HG03196 (cell line): ENCODE data around the gene SH3GL1.

Experiments used
- ATAC-seq: cut with Tn5 transposase; IDR thresholded peaks from one replicate; pipeline ENCODE4 v1.9.1; 2021; ENCODE audit not compliant: unreplicated experiment

SH3GL1 gene

GRCh38 chr19:4376991-4377781 is 23.2 kb downstream of the SH3GL1 start:
- ATAC-seq: no peak

- no peak for ATAC-seq
These were observed 23.7 kb downstream of the SH3GL1 start for GRCh38 chr19:4376671-4376990.

- ATAC-seq: no peak
These were observed 24.2 kb downstream of the SH3GL1 start for GRCh38 chr19:4376028-4376670.

GRCh38 chr19:4375164-4376027 is 25.0 kb downstream of the SH3GL1 start:
- ATAC-seq: peak; percentile 39

- ATAC-seq: no peak
These were observed 25.7 kb downstream of the SH3GL1 start for GRCh38 chr19:4374498-4375163.

- ATAC-seq: no peak
These were observed 26.5 kb downstream of the SH3GL1 start for GRCh38 chr19:4373601-4374497.

GRCh38 chr19:4373013-4373367 is 27.4 kb downstream of the SH3GL1 start:
- no peak for ATAC-seq

- no peak for ATAC-seq
These were observed 28.0 kb downstream of the SH3GL1 start for GRCh38 chr19:4372165-4373012.

- ATAC-seq: no peak
These were observed 28.8 kb downstream of the SH3GL1 start for GRCh38 chr19:4371247-4372164.

GRCh38 chr19:4370418-4371041 is 29.8 kb downstream of the SH3GL1 start:
- no peak for ATAC-seq

- peak; percentile 35 for ATAC-seq
These were observed 30.5 kb downstream of the SH3GL1 start for GRCh38 chr19:4369888-4370260.

GRCh38 chr19:4369109-4369887 is 31.0 kb downstream of the SH3GL1 start:
- peak; percentile 51 for ATAC-seq

- no peak for ATAC-seq
These were observed 32.1 kb downstream of the SH3GL1 start for GRCh38 chr19:4368128-4368820.

GRCh38 chr19:4367781-4368127 is 32.6 kb downstream of the SH3GL1 start:
- ATAC-seq: no peak

GRCh38 chr19:4367336-4367723 is 33.0 kb downstream of the SH3GL1 start:
- no peak for ATAC-seq

- no peak for ATAC-seq
These were observed 33.5 kb downstream of the SH3GL1 start for GRCh38 chr19:4366666-4367335.
